ENCODE results near the gene IRF2BP2. TPM values are rescaled to one million over a fixed set of nuclear protein-coding genes. Genes with fewer than 3 reads are reported as not detected.

The IRF2BP2 gene
- total RNA-seq, 1 donor from 2014 or later, result 55.6 TPM

DNA sequence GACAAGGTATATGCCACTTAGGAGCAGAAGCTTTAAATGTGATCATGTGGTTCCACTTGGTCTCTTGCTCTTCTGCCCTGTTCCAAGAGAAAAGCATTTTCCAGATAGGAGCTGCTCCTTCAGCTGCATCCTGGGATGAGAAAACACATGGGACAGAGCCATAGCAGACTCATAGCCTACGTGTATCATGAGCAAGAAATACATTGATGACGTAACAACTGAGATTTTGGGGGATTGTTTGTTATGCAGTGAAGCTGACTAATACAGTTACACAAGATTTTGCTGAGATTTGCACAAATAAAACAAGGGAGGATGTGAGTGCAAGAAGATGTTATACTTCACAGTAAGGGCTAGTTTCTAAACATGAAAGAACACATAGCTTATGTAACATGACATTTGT, 36.0 kb upstream of the IRF2BP2 start:
- H3K9me3 Mint-ChIP-seq, result peaks cover 10% of the 10 kb centered on the region
- TF ChIP-seq, protein P1, sequence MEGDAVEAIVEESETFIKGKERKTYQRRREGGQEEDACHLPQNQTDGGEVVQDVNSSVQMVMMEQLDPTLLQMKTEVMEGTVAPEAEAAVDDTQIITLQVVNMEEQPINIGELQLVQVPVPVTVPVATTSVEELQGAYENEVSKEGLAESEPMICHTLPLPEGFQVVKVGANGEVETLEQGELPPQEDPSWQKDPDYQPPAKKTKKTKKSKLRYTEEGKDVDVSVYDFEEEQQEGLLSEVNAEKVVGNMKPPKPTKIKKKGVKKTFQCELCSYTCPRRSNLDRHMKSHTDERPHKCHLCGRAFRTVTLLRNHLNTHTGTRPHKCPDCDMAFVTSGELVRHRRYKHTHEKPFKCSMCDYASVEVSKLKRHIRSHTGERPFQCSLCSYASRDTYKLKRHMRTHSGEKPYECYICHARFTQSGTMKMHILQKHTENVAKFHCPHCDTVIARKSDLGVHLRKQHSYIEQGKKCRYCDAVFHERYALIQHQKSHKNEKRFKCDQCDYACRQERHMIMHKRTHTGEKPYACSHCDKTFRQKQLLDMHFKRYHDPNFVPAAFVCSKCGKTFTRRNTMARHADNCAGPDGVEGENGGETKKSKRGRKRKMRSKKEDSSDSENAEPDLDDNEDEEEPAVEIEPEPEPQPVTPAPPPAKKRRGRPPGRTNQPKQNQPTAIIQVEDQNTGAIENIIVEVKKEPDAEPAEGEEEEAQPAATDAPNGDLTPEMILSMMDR (conservative IDR thresholded peaks at IDR 0.05), result no peak
- H3K4me1 Mint-ChIP-seq, result no peaks in the 10 kb centered on the region
- DNase-seq (ENCODE audit: low read depth, low spot score), result no peak
- H3K27me3 Mint-ChIP-seq (ENCODE audit: low read depth), result no peaks in the 10 kb centered on the region
- H3K36me3 Mint-ChIP-seq (ENCODE audit: low read depth), result no peaks in the 10 kb centered on the region
- no peak overlapping the region for H3K4me3 Mint-ChIP-seq
- no peak overlapping the region for H3K27ac Mint-ChIP-seq (ENCODE audit: unreplicated experiment)

DNA sequence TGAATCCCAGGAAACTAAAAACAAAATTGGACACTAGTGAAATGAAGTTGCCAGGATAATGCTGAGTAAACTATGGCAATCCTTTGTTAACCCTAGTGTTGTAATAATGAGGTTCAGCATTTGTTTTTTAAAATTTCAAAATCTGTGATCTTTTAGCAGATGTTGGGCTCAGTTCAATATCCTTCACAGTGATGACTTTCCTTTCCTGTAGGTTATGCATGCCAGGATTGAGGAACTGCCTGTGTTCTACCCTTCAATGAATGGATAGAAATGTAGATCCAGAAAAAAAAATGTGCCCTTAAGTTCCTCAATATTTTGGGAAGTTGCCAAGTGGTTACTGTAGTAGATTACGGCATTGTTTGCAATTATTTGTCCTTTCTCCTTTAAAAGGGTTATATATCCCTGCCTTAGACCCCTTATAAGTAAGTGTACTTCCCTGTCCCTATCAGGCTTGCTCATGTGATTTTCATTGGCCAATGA, 35.5 kb upstream of the IRF2BP2 start:
- Mint-ChIP-seq H3K36me3 (ENCODE audit: low read depth) (no peaks in the 10 kb centered on the region), H3K4me3 (no peak overlapping the region), H3K9me3 (peaks cover 10% of the 10 kb centered on the region), H3K4me1 (no peaks in the 10 kb centered on the region), H3K27ac (ENCODE audit: unreplicated experiment) (no peak overlapping the region), H3K27me3 (ENCODE audit: low read depth) (no peaks in the 10 kb centered on the region)
- DNase-seq (ENCODE audit: low read depth, low spot score), result no peak
- TF ChIP-seq, protein P1 (conservative IDR thresholded peaks at IDR 0.05), result no peak

DNA sequence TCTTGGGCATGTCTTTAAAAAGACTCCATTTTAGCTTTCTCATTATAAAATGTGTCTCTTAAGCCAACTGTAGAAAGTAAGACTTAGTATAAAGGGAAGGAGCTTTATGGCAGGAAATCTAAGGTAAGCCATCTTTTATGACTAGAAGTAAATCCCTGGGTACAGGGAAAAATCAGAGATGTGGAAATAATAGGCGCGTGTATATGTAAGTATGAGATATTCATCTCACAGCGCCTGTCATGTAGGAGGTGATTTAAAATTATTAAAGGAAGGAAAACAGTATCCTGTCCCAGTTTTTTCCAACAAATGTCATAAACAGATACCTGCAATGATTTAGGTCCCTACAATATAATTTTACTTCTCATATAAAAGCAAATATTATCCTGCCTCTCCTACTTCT, 35.0 kb upstream of the IRF2BP2 start:
- no peak for DNase-seq (ENCODE audit: low read depth, low spot score)
- H3K36me3 Mint-ChIP-seq (ENCODE audit: low read depth), result no peaks in the 10 kb centered on the region
- peaks cover 8% of the 10 kb centered on the region for H3K9me3 Mint-ChIP-seq
- no peaks in the 10 kb centered on the region for H3K4me1 Mint-ChIP-seq
- TF ChIP-seq, protein P1 (conservative IDR thresholded peaks at IDR 0.05), result no peak
- H3K27ac Mint-ChIP-seq (ENCODE audit: unreplicated experiment), result no peak overlapping the region
- H3K4me3 Mint-ChIP-seq, result no peak overlapping the region
- no peaks in the 10 kb centered on the region for H3K27me3 Mint-ChIP-seq (ENCODE audit: low read depth)

DNA sequence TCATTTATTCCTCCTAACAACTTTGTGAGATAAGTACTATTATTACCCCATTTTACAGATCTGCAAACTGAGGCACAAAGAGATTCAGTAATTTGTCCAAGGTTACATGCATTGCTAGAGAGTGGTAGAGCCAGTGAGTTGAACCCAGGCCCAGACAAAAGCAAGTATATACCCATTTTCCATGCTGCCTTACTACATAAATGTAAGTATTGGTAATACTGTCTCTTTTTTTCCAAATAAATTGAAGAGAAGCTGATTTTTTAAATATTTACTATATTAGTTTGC, 33.8 kb upstream of the IRF2BP2 start:
- no peak overlapping the region for H3K27ac Mint-ChIP-seq (ENCODE audit: unreplicated experiment)
- DNase-seq (ENCODE audit: low read depth, low spot score), result no peak
- peaks cover 4% of the 10 kb centered on the region for H3K9me3 Mint-ChIP-seq
- TF ChIP-seq, protein P1 (conservative IDR thresholded peaks at IDR 0.05), result no peak
- H3K36me3 Mint-ChIP-seq (ENCODE audit: low read depth), result no peaks in the 10 kb centered on the region
- no peaks in the 10 kb centered on the region for H3K27me3 Mint-ChIP-seq (ENCODE audit: low read depth)
- H3K4me3 Mint-ChIP-seq, result no peak overlapping the region
- peaks cover 4% of the 10 kb centered on the region for H3K4me1 Mint-ChIP-seq

DNA sequence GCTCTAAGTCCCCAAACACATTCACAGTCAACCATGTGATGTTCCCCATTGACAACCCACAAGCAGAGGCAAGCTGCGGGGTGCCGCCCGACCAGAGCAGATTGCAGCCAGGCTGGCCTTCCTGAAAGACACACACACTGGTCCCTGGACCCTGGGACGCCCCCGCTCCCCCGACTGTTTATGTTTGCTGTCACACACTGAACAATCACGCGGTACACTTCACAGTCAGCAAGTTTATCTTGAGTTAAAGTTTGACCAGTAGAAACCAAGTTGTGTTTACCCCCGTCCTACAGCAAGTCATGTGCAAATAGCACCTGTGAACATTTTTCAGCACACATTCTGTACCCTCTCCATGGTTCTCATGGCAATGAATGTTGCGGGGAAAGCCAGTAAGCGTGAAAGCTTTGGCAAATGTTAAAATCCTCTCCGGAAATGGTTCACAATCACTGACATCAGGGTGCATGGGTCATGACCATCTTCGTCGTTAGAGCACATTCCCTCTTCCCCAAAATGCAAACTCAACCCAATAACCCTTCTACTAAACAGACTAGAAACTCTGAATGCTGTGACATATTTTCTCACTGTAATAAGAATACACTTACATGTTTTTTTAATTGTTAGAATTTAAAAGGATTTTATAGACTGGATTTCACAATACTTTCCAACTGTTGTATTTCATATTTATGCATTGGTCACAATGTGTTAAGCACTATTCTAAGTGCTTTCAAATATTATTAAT, 33.3 kb upstream of the IRF2BP2 start:
- H3K4me3 Mint-ChIP-seq, result no peak overlapping the region
- DNase-seq (ENCODE audit: low read depth, low spot score), result no peak
- TF ChIP-seq, protein P1 (conservative IDR thresholded peaks at IDR 0.05), result no peak
- peaks cover 4% of the 10 kb centered on the region for H3K4me1 Mint-ChIP-seq
- no peak overlapping the region for H3K27ac Mint-ChIP-seq (ENCODE audit: unreplicated experiment)
- H3K27me3 Mint-ChIP-seq (ENCODE audit: low read depth), result no peaks in the 10 kb centered on the region
- peaks cover 4% of the 10 kb centered on the region for H3K9me3 Mint-ChIP-seq
- H3K36me3 Mint-ChIP-seq (ENCODE audit: low read depth), result no peaks in the 10 kb centered on the region

Data from neural crest cell (in vitro differentiated cells).